Glutamatergic neuron (in vitro differentiated cells): ENCODE measurements around the gene NIT1. TPM values are rescaled to one million over a fixed set of nuclear protein-coding genes. Genes with fewer than 3 reads are reported as not detected.
"Not testable (repeated sequence)": the region's sequence is repeated elsewhere in the genome, so short reads cannot be mapped to it uniquely, and the experiment has no call there.

Source experiments
- DNase-seq: peaks from one replicate; pipeline ENCODE4 v3.0.0; 2022
- H3K27ac Mint-ChIP-seq: one replicate; pipeline ENCODE4 v1.8.0; 2020; ENCODE audit warnings: mild to moderate bottlenecking, mixed read lengths, inconsistent platforms; ENCODE audit not compliant: unreplicated experiment
- H3K27me3 Mint-ChIP-seq: one replicate; pipeline ENCODE4 v1.8.0; 2020; ENCODE audit warnings: mild to moderate bottlenecking, moderate library complexity, mixed read lengths, inconsistent platforms; ENCODE audit not compliant: unreplicated experiment
- H3K36me3 Mint-ChIP-seq: one replicate; pipeline ENCODE4 v1.8.0; 2020; ENCODE audit warnings: mild to moderate bottlenecking, mixed read lengths, inconsistent platforms; ENCODE audit not compliant: unreplicated experiment
- H3K4me1 Mint-ChIP-seq: one replicate; pipeline ENCODE4 v1.8.0; 2020; ENCODE audit warnings: mild to moderate bottlenecking, low read depth, mixed read lengths, inconsistent platforms; ENCODE audit not compliant: unreplicated experiment
- H3K4me3 Mint-ChIP-seq: one replicate; pipeline ENCODE4 v1.8.0; 2020; ENCODE audit warnings: mild to moderate bottlenecking, mixed read lengths, inconsistent platforms; ENCODE audit not compliant: unreplicated experiment
- H3K9me3 Mint-ChIP-seq: one replicate; pipeline ENCODE4 v1.8.0; 2020; ENCODE audit warnings: mild to moderate bottlenecking, moderate library complexity, mixed read lengths, inconsistent platforms; ENCODE audit not compliant: unreplicated experiment
- total RNA-seq: library from RNA; stranded (reverse); fragmentation: NEBNext Ultra II Directional; extraction: Animal tissue kit (Norgen Biotek cat#: 25700); gene quantifications from one replicate; pipeline ENCODE4 v1.2.1, GENCODE V29; 2021; ENCODE audit not compliant: unreplicated experiment
- TF ChIP-seq, protein P1 (sequence below): fragments of 200-600 bp; sonication (generic); IDR thresholded peaks from one replicate; pipeline ENCODE4 v1.5.0; 2021; ENCODE audit not compliant: partially characterized antibody, unreplicated experiment

NIT1 gene
- total RNA-seq, 1 donor from 2014 or later = 40.2 TPM

DNA sequence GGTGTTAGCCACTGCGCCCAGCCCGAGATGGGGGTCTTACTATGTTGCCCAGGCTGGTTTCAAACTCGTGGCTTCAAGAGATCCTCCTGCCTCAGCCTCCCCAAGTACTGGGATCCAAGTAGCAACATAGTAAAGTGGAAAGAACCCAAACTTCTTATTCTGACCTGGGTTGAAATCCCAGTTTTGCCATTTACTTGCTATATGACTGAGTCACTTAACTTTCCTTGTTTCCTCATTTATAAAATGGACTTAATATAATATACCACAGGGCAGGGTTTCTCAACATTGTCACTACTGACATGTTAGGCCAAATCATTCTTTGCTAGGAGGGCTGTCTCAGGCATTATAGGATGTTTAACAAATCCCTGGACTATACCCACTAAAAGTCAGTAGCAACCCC lies 6.8 kb upstream of the NIT1 start:
- H3K27ac Mint-ChIP-seq = no peak overlapping the region
- no peaks in the 10 kb centered on the region for H3K9me3 Mint-ChIP-seq
- DNase-seq = no peak
- no peak overlapping the region for H3K4me3 Mint-ChIP-seq
- H3K4me1 Mint-ChIP-seq = no peaks in the 10 kb centered on the region
- H3K36me3 Mint-ChIP-seq = no peaks in the 10 kb centered on the region
- TF ChIP-seq, protein P1, sequence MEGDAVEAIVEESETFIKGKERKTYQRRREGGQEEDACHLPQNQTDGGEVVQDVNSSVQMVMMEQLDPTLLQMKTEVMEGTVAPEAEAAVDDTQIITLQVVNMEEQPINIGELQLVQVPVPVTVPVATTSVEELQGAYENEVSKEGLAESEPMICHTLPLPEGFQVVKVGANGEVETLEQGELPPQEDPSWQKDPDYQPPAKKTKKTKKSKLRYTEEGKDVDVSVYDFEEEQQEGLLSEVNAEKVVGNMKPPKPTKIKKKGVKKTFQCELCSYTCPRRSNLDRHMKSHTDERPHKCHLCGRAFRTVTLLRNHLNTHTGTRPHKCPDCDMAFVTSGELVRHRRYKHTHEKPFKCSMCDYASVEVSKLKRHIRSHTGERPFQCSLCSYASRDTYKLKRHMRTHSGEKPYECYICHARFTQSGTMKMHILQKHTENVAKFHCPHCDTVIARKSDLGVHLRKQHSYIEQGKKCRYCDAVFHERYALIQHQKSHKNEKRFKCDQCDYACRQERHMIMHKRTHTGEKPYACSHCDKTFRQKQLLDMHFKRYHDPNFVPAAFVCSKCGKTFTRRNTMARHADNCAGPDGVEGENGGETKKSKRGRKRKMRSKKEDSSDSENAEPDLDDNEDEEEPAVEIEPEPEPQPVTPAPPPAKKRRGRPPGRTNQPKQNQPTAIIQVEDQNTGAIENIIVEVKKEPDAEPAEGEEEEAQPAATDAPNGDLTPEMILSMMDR = no peak
- H3K27me3 Mint-ChIP-seq = no peaks in the 10 kb centered on the region

DNA sequence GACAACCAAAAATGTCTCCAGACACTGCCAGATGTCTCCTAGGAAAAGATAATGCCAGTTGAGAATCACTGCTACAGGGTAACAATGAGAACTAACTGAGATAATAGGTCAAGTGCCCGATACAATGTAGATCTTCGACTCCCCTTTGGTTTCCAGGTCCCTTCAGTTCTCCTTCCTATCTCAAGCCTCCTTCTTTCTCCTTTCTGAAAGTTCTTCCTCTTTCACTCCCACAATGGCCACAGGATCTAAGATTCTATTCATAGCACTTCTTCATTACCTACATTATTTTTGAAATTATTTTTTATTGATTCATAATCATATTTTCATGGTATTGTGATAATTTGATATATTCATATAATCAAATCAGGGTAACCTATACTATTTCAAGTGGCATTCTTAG lies 6.4 kb upstream of the NIT1 start:
- no peaks in the 10 kb centered on the region for H3K36me3 Mint-ChIP-seq
- H3K4me1 Mint-ChIP-seq = no peaks in the 10 kb centered on the region
- peaks cover 1% of the 10 kb centered on the region for H3K27me3 Mint-ChIP-seq
- no peak for DNase-seq
- TF ChIP-seq, protein P1 = no peak
- H3K9me3 Mint-ChIP-seq = no peaks in the 10 kb centered on the region
- no peak overlapping the region for H3K4me3 Mint-ChIP-seq
- H3K27ac Mint-ChIP-seq = no peak overlapping the region

DNA sequence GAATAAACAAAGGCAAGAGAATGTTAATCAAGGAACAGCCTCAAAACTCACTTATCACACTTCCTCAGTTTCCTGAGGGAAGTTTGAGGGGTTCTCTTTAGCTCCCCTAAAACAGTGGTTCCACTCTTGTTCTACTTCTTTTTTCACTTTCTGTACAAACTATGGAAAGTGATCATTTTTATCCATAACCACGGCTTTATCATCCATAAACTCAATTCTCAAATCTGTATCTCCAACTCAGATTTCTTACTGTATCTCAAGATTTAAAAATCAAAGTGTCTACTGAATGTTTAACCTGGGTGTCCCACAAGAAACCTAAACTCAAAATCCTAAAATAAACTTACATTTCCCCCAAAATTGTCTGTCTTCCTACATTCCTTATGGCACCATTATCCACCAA lies 4.0 kb upstream of the NIT1 start:
- no peaks in the 10 kb centered on the region for H3K36me3 Mint-ChIP-seq
- H3K9me3 Mint-ChIP-seq = no peaks in the 10 kb centered on the region
- no peak for DNase-seq
- no peak overlapping the region for H3K27ac Mint-ChIP-seq
- H3K27me3 Mint-ChIP-seq = peaks cover 2% of the 10 kb centered on the region
- TF ChIP-seq, protein P1 = no peak
- H3K4me3 Mint-ChIP-seq = no peak overlapping the region
- peaks cover under 1% of the 10 kb centered on the region for H3K4me1 Mint-ChIP-seq

DNA sequence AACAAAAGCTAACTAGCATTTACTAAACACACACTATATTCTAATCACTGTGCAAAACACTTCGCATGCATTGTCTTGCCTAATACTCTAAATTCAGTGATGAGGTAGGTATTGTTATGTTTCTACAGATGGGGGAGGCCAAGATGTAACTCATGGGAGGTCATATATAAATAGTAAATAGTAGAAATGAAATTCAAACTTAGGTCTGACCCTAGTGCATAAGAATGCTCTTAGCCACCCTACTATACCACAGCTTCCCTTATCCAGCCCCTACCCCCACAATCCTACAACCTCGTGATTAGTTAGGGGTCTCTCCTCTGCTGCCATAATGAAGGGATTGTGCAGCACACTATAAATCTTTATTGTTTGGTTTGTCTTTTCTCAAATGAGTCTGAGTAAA lies 3.3 kb upstream of the NIT1 start:
- DNase-seq = no peak
- H3K4me1 Mint-ChIP-seq = peaks cover 3% of the 10 kb centered on the region
- H3K9me3 Mint-ChIP-seq = no peaks in the 10 kb centered on the region
- TF ChIP-seq, protein P1 = no peak
- no peaks in the 10 kb centered on the region for H3K36me3 Mint-ChIP-seq
- no peak overlapping the region for H3K27ac Mint-ChIP-seq
- H3K27me3 Mint-ChIP-seq = peaks cover 2% of the 10 kb centered on the region
- no peak overlapping the region for H3K4me3 Mint-ChIP-seq

DNA sequence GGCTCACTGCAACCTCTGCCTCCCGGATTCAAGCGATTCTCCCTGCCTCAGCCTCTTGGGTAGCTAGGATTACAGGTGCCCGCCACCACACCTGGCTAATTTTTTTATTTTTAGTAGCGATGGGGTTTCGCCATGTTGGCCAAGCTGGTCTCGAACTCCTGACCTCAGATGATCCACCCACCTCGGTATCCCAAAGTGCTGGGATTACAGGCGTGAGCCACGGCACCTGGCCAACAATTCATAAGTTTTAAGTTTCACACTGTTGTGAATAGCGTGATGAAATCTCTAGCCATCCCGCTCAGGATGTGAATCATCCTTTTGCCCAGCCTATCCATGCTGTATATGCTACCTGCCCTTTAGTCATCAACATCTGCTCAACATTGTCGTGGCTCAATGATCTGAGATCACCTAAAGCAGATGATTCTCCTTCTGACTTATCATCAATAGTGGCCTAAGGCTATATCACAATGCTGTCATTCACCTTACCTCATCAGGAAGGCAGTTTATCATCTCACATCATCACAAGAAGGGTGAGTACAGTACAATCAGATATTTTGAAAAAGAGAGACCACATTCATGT lies 2.7 kb upstream of the NIT1 start:
- Mint-ChIP-seq H3K4me3 (no peak overlapping the region), H3K27ac (no peak overlapping the region), H3K9me3 (no peaks in the 10 kb centered on the region), H3K27me3 (peaks cover 2% of the 10 kb centered on the region), H3K4me1 (peaks cover 3% of the 10 kb centered on the region), H3K36me3 (no peaks in the 10 kb centered on the region)
- no peak for DNase-seq
- TF ChIP-seq, protein P1 = no peak

DNA sequence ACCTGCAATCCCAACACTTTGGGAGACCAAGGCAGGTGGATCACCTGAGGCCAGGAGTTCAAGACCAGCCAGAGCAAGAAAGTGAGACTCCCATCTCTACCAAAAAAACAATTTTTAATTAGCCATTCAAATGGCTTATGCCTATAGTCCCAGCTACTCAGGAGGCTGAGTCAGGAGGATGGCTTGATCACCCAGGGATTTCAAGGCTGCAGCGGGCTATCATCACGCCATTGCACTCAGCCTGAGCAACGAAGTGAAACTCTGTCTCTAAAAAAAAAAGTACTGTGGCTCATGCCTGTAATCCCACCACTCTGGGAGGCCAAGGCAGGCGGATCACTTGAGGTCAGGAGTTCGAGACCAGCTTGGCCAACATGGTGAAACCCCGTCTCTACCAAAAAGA lies 1.9 kb upstream of the NIT1 start:
- not testable (repeated sequence) for DNase-seq, H3K9me3 Mint-ChIP-seq, H3K4me3 Mint-ChIP-seq, H3K27me3 Mint-ChIP-seq, H3K4me1 Mint-ChIP-seq, H3K27ac Mint-ChIP-seq, H3K36me3 Mint-ChIP-seq
